Gastroesophageal sphincter (tissue), 3 donors: ENCODE measurements around the gene CDH13.

ENCODE experiments used
- POLR2A ChIP-seq, 2 donors: fragments of 450-650 bp; IDR thresholded peaks; one replicate each; pipeline ENCODE4 v1.6.1; 2017; ENCODE audit warnings: antibody characterized with exemption in 2 of 2, mild to moderate bottlenecking in 2 of 2, moderate library complexity in 1 of 2
- POLR2AphosphoS5 ChIP-seq: sonication (generic); formaldehyde crosslinking; IDR thresholded peaks from one replicate; pipeline ENCODE4 v1.6.1; 2017; ENCODE audit warnings: antibody characterized with exemption
- TF ChIP-seq, protein P1 (sequence below), 4 experiments: fragments of 200-600 bp in 2 of 4; fragments of 450-650 bp in 2 of 4; sonication (generic) in 1 of 4; IDR thresholded peaks; one replicate each; pipeline ENCODE4 v1.5.1; 2017 to 2019; ENCODE audit warnings: antibody characterized with exemption in 4 of 4, mild to moderate bottlenecking in 2 of 4, moderate library complexity in 2 of 4

DNA sequence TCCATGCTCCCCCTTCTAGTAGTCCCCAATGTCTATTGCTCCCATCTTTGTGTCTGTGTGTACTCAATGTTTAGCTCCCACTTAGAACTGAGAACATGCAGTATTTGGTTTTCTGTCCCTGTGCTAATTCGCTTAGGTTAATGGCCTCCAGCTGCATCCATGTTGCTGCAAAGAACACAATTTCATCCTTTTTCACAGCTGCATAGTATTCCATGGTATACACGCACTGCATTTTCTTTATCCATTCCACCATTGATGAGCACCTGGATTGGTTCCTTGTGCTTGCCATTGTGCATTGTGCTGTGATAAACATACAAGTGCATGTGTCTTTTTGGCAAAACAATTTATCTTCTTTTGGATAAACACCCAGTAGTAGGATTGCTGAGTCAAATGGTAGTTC is 1104.0 kb downstream of the CDH13 start:
- TF ChIP-seq, protein P1, sequence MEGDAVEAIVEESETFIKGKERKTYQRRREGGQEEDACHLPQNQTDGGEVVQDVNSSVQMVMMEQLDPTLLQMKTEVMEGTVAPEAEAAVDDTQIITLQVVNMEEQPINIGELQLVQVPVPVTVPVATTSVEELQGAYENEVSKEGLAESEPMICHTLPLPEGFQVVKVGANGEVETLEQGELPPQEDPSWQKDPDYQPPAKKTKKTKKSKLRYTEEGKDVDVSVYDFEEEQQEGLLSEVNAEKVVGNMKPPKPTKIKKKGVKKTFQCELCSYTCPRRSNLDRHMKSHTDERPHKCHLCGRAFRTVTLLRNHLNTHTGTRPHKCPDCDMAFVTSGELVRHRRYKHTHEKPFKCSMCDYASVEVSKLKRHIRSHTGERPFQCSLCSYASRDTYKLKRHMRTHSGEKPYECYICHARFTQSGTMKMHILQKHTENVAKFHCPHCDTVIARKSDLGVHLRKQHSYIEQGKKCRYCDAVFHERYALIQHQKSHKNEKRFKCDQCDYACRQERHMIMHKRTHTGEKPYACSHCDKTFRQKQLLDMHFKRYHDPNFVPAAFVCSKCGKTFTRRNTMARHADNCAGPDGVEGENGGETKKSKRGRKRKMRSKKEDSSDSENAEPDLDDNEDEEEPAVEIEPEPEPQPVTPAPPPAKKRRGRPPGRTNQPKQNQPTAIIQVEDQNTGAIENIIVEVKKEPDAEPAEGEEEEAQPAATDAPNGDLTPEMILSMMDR (IDR thresholded peaks at IDR 0.05), result no peak
- TF ChIP-seq POLR2AphosphoS5 (no peak), POLR2A (IDR thresholded peaks at IDR 0.05) (no peak)
